ENCODE measurements around the gene SETDB2.

SETDB2 gene

DNA sequence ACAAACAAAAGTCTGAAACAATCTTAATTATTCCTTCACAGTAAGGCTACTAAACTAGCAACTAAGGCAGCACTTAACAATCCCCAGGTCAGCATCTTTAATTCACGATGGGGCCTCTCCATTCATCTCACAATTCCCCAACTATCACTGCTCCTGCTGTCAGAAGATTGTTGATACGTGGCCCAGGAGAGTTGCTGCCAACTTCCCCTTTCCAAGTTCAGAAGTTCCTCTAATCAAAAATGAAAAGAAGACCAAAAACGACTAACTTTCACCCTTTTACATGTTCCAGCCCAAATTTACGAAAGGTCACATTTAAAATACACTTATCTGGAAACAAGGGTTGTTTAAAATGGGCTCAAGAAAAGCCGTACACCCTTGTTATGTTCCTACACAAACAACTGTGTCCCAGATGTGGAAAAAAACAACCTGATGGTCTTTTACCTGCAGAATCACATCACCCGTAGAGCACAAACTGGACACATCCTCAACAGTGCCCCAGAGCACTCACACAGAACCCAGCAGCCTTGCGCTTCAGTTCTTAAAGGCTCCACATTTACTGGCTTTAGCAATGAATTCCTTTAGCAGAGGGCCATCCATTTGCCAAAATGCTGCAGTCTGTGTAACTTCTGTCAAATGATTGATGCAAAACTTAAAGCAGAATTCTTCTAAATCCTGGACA is 89.7 kb downstream of the SETDB2 start:
- no peak for DNase-seq

DNA sequence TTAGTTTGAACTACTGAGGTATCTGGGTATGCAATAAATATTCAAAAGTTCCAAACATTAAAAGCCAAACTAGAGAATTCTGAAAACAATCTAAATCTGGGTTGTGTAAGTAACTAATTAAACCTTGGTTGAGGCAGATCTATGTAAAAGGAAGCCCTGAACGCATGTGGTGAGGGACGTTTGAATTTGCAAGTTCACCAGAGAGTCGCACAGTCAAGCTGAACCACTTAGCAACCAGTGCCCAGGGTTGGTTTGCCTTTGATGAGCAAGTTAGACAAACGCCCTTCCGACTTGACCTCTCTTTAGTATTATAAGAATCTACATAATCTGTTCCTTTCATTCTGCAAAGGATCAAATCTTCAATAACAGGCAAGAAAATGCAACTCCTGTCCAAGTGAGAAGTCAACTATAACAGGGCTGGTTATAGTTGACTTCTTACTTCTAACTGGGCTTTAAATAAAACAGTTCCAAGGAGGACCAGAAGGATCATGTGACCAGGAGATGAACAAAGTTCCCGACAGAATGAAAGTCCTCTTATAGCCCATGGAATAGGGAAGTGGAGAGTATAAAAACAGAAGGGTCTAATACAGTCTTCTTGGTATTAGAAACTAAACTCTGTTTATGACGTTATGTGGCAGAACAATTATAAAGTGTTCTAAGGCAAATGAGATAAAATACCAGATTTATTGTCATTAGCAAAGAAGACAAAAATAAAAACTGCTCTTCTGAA is 92.2 kb downstream of the SETDB2 start:
- no peak for DNase-seq

DNA sequence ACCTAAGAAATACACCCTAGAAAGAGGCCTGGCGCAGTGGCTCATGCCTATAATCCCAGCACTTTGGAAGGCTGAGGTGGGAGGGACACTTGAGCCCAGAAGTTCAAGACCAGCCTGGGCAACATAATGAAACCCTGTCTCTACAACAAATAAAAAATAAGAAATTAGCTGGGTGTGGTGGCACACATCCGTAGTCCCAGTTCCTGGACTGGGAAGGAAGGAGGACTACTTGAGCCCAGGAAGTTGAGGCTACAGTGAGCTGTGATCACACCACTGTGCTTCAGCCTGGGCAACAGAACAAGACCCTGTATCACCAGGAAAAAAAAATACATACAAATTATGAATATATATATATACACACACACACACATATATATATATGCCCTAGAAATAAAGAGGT is 94.3 kb downstream of the SETDB2 start:
- DNase-seq = no peak

DNA sequence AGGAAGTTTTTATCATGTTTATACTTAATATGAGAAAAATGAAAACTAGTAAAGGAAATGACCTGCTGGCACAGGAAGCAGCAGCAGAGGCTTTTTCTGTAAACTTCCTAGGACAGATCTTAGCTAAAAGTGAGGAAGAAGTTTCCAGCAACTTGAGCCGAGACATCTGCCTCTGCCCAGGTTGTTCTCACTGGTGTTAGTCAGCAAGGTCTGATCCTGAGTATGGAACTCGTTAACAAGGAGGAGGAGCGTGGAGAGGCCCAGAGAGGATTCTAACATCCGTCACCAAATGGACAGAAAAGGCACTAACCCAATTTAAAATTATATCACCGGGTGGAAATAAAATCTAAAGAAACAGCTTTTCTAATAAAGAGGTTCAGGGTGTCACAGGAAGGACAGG is 95.2 kb downstream of the SETDB2 start:
- no peak for DNase-seq

DNA sequence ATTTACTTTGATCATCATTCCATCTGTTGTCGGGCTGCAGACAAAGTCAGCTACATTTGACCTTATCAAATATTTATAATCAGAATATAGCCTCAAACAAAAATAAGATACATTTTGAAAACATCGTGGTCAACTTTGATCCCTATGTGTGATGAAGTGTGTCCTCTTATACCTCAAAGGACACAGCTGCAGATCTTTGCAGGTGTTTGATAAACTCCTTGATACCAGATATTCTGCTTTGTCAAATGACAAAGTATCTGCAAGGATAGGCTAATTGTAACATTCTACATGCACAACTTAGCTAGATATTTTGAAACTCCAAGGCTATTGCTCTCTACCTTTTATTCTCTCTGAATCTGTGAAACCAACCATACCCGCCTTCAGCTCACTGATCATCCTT is 95.7 kb downstream of the SETDB2 start:
- DNase-seq = no peak

DNA sequence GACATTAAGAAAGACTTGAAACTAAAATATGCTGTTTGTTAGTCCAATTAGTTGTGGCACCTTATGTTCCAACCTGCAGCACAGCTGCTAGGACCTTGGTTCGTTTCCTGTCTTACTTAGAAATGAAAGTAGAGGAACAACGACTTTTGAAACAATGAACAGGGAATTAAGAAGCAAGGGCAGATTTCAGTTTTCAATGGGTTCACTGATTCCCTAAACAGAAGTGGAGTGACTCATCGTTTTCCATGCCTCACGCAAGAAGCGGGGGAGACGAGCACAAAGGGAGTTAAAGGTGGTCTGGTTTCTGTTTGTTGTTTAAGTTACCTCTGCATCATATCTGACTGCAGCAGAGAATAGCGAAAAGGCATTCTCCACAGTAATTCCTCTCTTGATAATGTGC is 96.5 kb downstream of the SETDB2 start:
- DNase-seq = no peak

DNA sequence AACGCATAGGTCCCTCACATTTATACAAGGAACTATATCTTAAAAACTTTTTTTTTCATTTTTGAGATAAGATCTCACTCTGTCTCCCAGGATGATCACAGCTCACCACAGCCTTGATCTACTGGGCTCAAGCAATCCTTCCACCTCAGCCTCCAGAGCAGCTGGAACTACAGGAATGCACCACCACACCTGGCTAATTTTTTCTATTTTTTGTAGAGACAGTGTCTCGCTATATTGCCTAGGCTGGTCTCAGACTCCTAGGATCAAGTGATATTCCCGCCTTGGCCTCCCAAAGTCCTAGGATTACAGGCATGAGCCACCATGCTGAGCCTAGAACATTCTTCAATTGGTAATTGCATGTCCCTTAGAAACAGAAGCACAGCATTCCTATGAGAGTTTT is 99.6 kb downstream of the SETDB2 start:
- no peak for DNase-seq
